Sigmoid colon (tissue), 4 donors: Measurements from ENCODE around the gene MNT.

Source experiments
- POLR2A ChIP-seq, 2 donors: fragments of 450-650 bp; IDR thresholded peaks; one replicate each; pipeline ENCODE4 v1.6.1; 2016; ENCODE audit warnings: antibody characterized with exemption in 2 of 2, mild to moderate bottlenecking in 2 of 2, moderate library complexity in 2 of 2
- POLR2AphosphoS5 ChIP-seq, 4 donors: sonication (generic); formaldehyde crosslinking; IDR thresholded peaks; one replicate each; pipeline ENCODE4 v1.6.1; 2017; ENCODE audit warnings: antibody characterized with exemption in 4 of 4
- TF ChIP-seq, protein P1 (sequence below), 4 experiments: fragments of 450-650 bp in 3 of 4; fragments of 200-600 bp in 1 of 4; IDR thresholded peaks; one replicate each; pipeline ENCODE4 v1.5.1; 2016 to 2019; ENCODE audit warnings: antibody characterized with exemption in 4 of 4, mild to moderate bottlenecking in 3 of 4, moderate library complexity in 2 of 4

DNA sequence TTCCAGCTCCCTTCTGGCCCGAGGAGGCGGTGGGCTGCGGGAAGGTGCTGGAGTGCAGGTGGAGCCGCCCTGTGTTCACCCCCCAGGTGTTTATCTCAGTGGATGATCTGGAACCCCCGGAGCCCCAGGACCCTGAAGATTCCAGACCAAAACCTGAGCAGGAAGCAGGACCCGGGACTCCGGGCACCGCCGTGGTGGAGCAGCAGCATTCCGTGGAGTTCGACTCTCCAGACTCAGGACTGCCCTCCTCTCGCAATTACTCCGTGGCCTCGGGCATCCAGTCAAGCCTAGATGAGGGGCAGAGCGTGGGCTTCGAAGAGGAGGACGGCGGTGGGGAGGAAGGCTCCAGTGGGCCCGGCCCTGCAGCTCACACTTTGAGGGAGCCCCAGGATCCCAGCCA, 25.5 kb downstream of the MNT start:
- TF ChIP-seq, protein P1, sequence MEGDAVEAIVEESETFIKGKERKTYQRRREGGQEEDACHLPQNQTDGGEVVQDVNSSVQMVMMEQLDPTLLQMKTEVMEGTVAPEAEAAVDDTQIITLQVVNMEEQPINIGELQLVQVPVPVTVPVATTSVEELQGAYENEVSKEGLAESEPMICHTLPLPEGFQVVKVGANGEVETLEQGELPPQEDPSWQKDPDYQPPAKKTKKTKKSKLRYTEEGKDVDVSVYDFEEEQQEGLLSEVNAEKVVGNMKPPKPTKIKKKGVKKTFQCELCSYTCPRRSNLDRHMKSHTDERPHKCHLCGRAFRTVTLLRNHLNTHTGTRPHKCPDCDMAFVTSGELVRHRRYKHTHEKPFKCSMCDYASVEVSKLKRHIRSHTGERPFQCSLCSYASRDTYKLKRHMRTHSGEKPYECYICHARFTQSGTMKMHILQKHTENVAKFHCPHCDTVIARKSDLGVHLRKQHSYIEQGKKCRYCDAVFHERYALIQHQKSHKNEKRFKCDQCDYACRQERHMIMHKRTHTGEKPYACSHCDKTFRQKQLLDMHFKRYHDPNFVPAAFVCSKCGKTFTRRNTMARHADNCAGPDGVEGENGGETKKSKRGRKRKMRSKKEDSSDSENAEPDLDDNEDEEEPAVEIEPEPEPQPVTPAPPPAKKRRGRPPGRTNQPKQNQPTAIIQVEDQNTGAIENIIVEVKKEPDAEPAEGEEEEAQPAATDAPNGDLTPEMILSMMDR (IDR thresholded peaks at IDR 0.05): no peak
- no peak for TF ChIP-seq POLR2A (IDR thresholded peaks at IDR 0.05)
- no peak for TF ChIP-seq POLR2AphosphoS5 (IDR thresholded peaks at IDR 0.05)
